ENCODE results near the gene CDSN.
"Not testable (repeated sequence)": the region's sequence is repeated elsewhere in the genome, so short reads cannot be mapped to it uniquely, and the experiment has no call there.

CDSN gene

GRCh38 chr6:31087494-31088089, 32.7 kb downstream of the CDSN start:
- peak; percentile 87 for DNase-seq (ENCODE audit: low spot score)

GRCh38 chr6:31086788-31087440, 33.3 kb downstream of the CDSN start:
- no peak for DNase-seq (ENCODE audit: low spot score)

GRCh38 chr6:31083742-31084354, 36.4 kb downstream of the CDSN start:
- DNase-seq (ENCODE audit: low spot score): peak; percentile 74

- DNase-seq (ENCODE audit: low spot score): no peak
Measured at GRCh38 chr6:31081872-31082271, 38.4 kb downstream of the CDSN start.

- peak; percentile 80 for DNase-seq (ENCODE audit: low spot score)
Measured at GRCh38 chr6:31079656-31080261, 40.5 kb downstream of the CDSN start.

- no peak for DNase-seq (ENCODE audit: low spot score)
Measured at GRCh38 chr6:31076611-31077010, 43.6 kb downstream of the CDSN start.

- no peak for DNase-seq (ENCODE audit: low spot score)
Measured at GRCh38 chr6:31075528-31075927, 44.7 kb downstream of the CDSN start.

GRCh38 chr6:31074401-31074800, 45.8 kb downstream of the CDSN start:
- no peak for DNase-seq (ENCODE audit: low spot score)

GRCh38 chr6:31070711-31071197, 49.5 kb downstream of the CDSN start:
- DNase-seq (ENCODE audit: low spot score): peak; percentile 15

- peak; percentile 88 for DNase-seq (ENCODE audit: low spot score)
Measured at GRCh38 chr6:31068669-31069340, 51.4 kb downstream of the CDSN start.

GRCh38 chr6:31067891-31068668, 52.2 kb downstream of the CDSN start:
- DNase-seq (ENCODE audit: low spot score): not testable (repeated sequence)

- DNase-seq (ENCODE audit: low spot score): not testable (repeated sequence)
Measured at GRCh38 chr6:31067028-31067427, 53.2 kb downstream of the CDSN start.

GRCh38 chr6:31065556-31065955, 54.7 kb downstream of the CDSN start:
- no peak for DNase-seq (ENCODE audit: low spot score)

Measured in NAMALWA (cell line).